Activated T-cell treated with anti-CD3 and anti-CD28 coated beads, Interleukin-2, amount 50 U/mL, for 24 hours (primary cell): Measurements from ENCODE around the gene EI24.
"Not testable (repeated sequence)": the region's sequence is repeated elsewhere in the genome, so short reads cannot be mapped to it uniquely, and the experiment has no call there.

ENCODE experiments used
- DNase-seq: peaks from one replicate; pipeline ENCODE4 v3.0.0-alpha.2; 2020
- H3K27ac Mint-ChIP-seq: 2 replicates; pipeline ENCODE4 v1.8.0; 2020; ENCODE audit warnings: mild to moderate bottlenecking, mixed read lengths
- H3K27me3 Mint-ChIP-seq: 2 replicates; pipeline ENCODE4 v1.8.0; 2020; ENCODE audit warnings: mixed read lengths
- H3K36me3 Mint-ChIP-seq: 2 replicates; pipeline ENCODE4 v1.8.0; 2020; ENCODE audit warnings: low read depth, mixed read lengths
- H3K4me1 Mint-ChIP-seq: 2 replicates; pipeline ENCODE4 v1.8.0; 2020; ENCODE audit warnings: low read depth, mixed read lengths
- H3K4me3 Mint-ChIP-seq: 2 replicates; pipeline ENCODE4 v1.8.0; 2020; ENCODE audit warnings: mild to moderate bottlenecking, moderate library complexity, mixed read lengths
- H3K9me3 Mint-ChIP-seq: 2 replicates; pipeline ENCODE4 v1.8.0; 2020; ENCODE audit warnings: mixed read lengths

The EI24 gene

GRCh38 chr11:125562430-125562829, 6.8 kb upstream of the EI24 start:
- H3K4me1 Mint-ChIP-seq, result no peaks in the 10 kb centered on the region
- H3K27ac Mint-ChIP-seq, result no peak overlapping the region
- H3K36me3 Mint-ChIP-seq, result no peaks in the 10 kb centered on the region
- no peaks in the 10 kb centered on the region for H3K27me3 Mint-ChIP-seq
- H3K9me3 Mint-ChIP-seq, result no peaks in the 10 kb centered on the region
- H3K4me3 Mint-ChIP-seq, result no peak overlapping the region
- no peak for DNase-seq

GRCh38 chr11:125564357-125564756, 4.9 kb upstream of the EI24 start:
- Mint-ChIP-seq H3K4me1 (no peaks in the 10 kb centered on the region), H3K4me3 (no peak overlapping the region), H3K27me3 (no peaks in the 10 kb centered on the region), H3K9me3 (no peaks in the 10 kb centered on the region), H3K27ac (no peak overlapping the region), H3K36me3 (no peaks in the 10 kb centered on the region)
- no peak for DNase-seq

- Mint-ChIP-seq H3K27me3 (no peaks in the 10 kb centered on the region), H3K4me1 (peaks cover 14% of the 10 kb centered on the region), H3K27ac (no peak overlapping the region), H3K9me3 (no peaks in the 10 kb centered on the region), H3K4me3 (no peak overlapping the region), H3K36me3 (peaks cover 15% of the 10 kb centered on the region)
- DNase-seq, result no peak
These were observed 3.0 kb upstream of the EI24 start for GRCh38 chr11:125566235-125566634.

- DNase-seq, result no peak
- peaks cover 31% of the 10 kb centered on the region for H3K4me1 Mint-ChIP-seq
- H3K9me3 Mint-ChIP-seq, result no peaks in the 10 kb centered on the region
- peaks cover 49% of the 10 kb centered on the region for H3K36me3 Mint-ChIP-seq
- peak overlapping the region; percentile 90 for H3K4me3 Mint-ChIP-seq
- peak overlapping the region; percentile 94 for H3K27ac Mint-ChIP-seq
- no peaks in the 10 kb centered on the region for H3K27me3 Mint-ChIP-seq
These were observed 791 bp downstream of the EI24 start for GRCh38 chr11:125569915-125570621.

GRCh38 chr11:125570952-125571351, 1.7 kb downstream of the EI24 start:
- H3K4me3 Mint-ChIP-seq, result peak overlapping the region; percentile 90
- no peak for DNase-seq
- peaks cover 31% of the 10 kb centered on the region for H3K4me1 Mint-ChIP-seq
- peaks cover 58% of the 10 kb centered on the region for H3K36me3 Mint-ChIP-seq
- H3K9me3 Mint-ChIP-seq, result no peaks in the 10 kb centered on the region
- H3K27ac Mint-ChIP-seq, result peak overlapping the region; percentile 94
- no peaks in the 10 kb centered on the region for H3K27me3 Mint-ChIP-seq

GRCh38 chr11:125572916-125573315, 3.6 kb downstream of the EI24 start:
- peaks cover 33% of the 10 kb centered on the region for H3K4me1 Mint-ChIP-seq
- H3K27ac Mint-ChIP-seq, result no peak overlapping the region
- peaks cover 74% of the 10 kb centered on the region for H3K36me3 Mint-ChIP-seq
- H3K4me3 Mint-ChIP-seq, result no peak overlapping the region
- H3K27me3 Mint-ChIP-seq, result no peaks in the 10 kb centered on the region
- H3K9me3 Mint-ChIP-seq, result no peaks in the 10 kb centered on the region
- DNase-seq, result no peak

- peaks cover 90% of the 10 kb centered on the region for H3K36me3 Mint-ChIP-seq
These were observed 7.9 kb downstream of the EI24 start for GRCh38 chr11:125577181-125577580.

GRCh38 chr11:125578783-125579182, 9.5 kb downstream of the EI24 start:
- H3K4me3 Mint-ChIP-seq, result no peak overlapping the region
- no peaks in the 10 kb centered on the region for H3K9me3 Mint-ChIP-seq
- H3K36me3 Mint-ChIP-seq, result peaks cover 90% of the 10 kb centered on the region
- H3K4me1 Mint-ChIP-seq, result peaks cover 8% of the 10 kb centered on the region
- no peak overlapping the region for H3K27ac Mint-ChIP-seq
- no peaks in the 10 kb centered on the region for H3K27me3 Mint-ChIP-seq
- DNase-seq, result no peak

More at GRCh38 chr11:125577181-125577580, 7.9 kb downstream of the EI24 start:
- not testable (repeated sequence) for DNase-seq, H3K27ac Mint-ChIP-seq, H3K9me3 Mint-ChIP-seq, H3K4me3 Mint-ChIP-seq, H3K27me3 Mint-ChIP-seq
- peaks cover 13% of the 10 kb centered on the region for H3K4me1 Mint-ChIP-seq

GRCh38 chr11:125579811-125580210, 10.5 kb downstream of the EI24 start:
- peaks cover 90% of the 10 kb centered on the region for H3K36me3 Mint-ChIP-seq
- peaks cover 2% of the 10 kb centered on the region for H3K4me1 Mint-ChIP-seq
- H3K9me3 Mint-ChIP-seq, result no peaks in the 10 kb centered on the region
- H3K27ac Mint-ChIP-seq, result peak overlapping the region; percentile 61
- no peaks in the 10 kb centered on the region for H3K27me3 Mint-ChIP-seq
- no peak overlapping the region for H3K4me3 Mint-ChIP-seq
- no peak for DNase-seq

GRCh38 chr11:125583496-125583895, 14.2 kb downstream of the EI24 start:
- no peaks in the 10 kb centered on the region for H3K27me3 Mint-ChIP-seq
- H3K36me3 Mint-ChIP-seq, result peaks cover 68% of the 10 kb centered on the region
- no peak overlapping the region for H3K27ac Mint-ChIP-seq
- H3K4me3 Mint-ChIP-seq, result no peak overlapping the region
- peaks cover 15% of the 10 kb centered on the region for H3K4me1 Mint-ChIP-seq
- no peak for DNase-seq
- H3K9me3 Mint-ChIP-seq, result no peaks in the 10 kb centered on the region

- no peaks in the 10 kb centered on the region for H3K9me3 Mint-ChIP-seq
- H3K4me3 Mint-ChIP-seq, result no peak overlapping the region
- peaks cover 51% of the 10 kb centered on the region for H3K36me3 Mint-ChIP-seq
- H3K27ac Mint-ChIP-seq, result no peak overlapping the region
- DNase-seq, result no peak
- H3K4me1 Mint-ChIP-seq, result peaks cover 21% of the 10 kb centered on the region
- H3K27me3 Mint-ChIP-seq, result no peaks in the 10 kb centered on the region
These were observed 16.2 kb downstream of the EI24 start for GRCh38 chr11:125585487-125585886.

- Mint-ChIP-seq H3K36me3 (peaks cover 49% of the 10 kb centered on the region), H3K4me1 (peaks cover 28% of the 10 kb centered on the region), H3K9me3 (no peaks in the 10 kb centered on the region), H3K4me3 (no peak overlapping the region), H3K27ac (peak overlapping the region; percentile 13), H3K27me3 (no peaks in the 10 kb centered on the region)
- DNase-seq, result no peak
These were observed 17.3 kb downstream of the EI24 start for GRCh38 chr11:125586623-125587022.

GRCh38 chr11:125587480-125587879, 18.2 kb downstream of the EI24 start:
- H3K4me3 Mint-ChIP-seq, result no peak overlapping the region
- no peaks in the 10 kb centered on the region for H3K27me3 Mint-ChIP-seq
- H3K27ac Mint-ChIP-seq, result peak overlapping the region; percentile 29
- peaks cover 30% of the 10 kb centered on the region for H3K4me1 Mint-ChIP-seq
- H3K36me3 Mint-ChIP-seq, result peaks cover 48% of the 10 kb centered on the region
- no peaks in the 10 kb centered on the region for H3K9me3 Mint-ChIP-seq
- no peak for DNase-seq

- Mint-ChIP-seq H3K4me3 (no peak overlapping the region), H3K36me3 (peaks cover 47% of the 10 kb centered on the region), H3K27ac (peak overlapping the region; percentile 35), H3K27me3 (no peaks in the 10 kb centered on the region), H3K4me1 (peaks cover 34% of the 10 kb centered on the region), H3K9me3 (no peaks in the 10 kb centered on the region)
- DNase-seq, result no peak
These were observed 19.2 kb downstream of the EI24 start for GRCh38 chr11:125588505-125588904.

- Mint-ChIP-seq H3K9me3 (no peaks in the 10 kb centered on the region), H3K27ac (peak overlapping the region; percentile 98), H3K36me3 (peaks cover 51% of the 10 kb centered on the region), H3K27me3 (no peaks in the 10 kb centered on the region), H3K4me3 (peak overlapping the region; percentile 89), H3K4me1 (peaks cover 52% of the 10 kb centered on the region)
- DNase-seq, result peak; percentile 76
These were observed 22.5 kb downstream of the EI24 start for GRCh38 chr11:125591649-125592304.
